A549 treated with Hydrocortisone at 1 μM for 4 hours (cell line): ENCODE data around the gene PCDH11X. TPM values are rescaled to one million over a fixed set of nuclear protein-coding genes. Genes with fewer than 3 reads are reported as not detected.

Experiments
- total RNA-seq: library from RNA; stranded (reverse); fragments of 200-300 nt; extraction: Qiagen RNA extraction; gene quantifications from 5 replicates; pipeline ENCODE4 v1.2.3, GENCODE V29; 2022

PCDH11X gene, protein sequence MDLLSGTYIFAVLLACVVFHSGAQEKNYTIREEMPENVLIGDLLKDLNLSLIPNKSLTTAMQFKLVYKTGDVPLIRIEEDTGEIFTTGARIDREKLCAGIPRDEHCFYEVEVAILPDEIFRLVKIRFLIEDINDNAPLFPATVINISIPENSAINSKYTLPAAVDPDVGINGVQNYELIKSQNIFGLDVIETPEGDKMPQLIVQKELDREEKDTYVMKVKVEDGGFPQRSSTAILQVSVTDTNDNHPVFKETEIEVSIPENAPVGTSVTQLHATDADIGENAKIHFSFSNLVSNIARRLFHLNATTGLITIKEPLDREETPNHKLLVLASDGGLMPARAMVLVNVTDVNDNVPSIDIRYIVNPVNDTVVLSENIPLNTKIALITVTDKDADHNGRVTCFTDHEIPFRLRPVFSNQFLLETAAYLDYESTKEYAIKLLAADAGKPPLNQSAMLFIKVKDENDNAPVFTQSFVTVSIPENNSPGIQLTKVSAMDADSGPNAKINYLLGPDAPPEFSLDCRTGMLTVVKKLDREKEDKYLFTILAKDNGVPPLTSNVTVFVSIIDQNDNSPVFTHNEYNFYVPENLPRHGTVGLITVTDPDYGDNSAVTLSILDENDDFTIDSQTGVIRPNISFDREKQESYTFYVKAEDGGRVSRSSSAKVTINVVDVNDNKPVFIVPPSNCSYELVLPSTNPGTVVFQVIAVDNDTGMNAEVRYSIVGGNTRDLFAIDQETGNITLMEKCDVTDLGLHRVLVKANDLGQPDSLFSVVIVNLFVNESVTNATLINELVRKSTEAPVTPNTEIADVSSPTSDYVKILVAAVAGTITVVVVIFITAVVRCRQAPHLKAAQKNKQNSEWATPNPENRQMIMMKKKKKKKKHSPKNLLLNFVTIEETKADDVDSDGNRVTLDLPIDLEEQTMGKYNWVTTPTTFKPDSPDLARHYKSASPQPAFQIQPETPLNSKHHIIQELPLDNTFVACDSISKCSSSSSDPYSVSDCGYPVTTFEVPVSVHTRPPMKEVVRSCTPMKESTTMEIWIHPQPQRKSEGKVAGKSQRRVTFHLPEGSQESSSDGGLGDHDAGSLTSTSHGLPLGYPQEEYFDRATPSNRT (N-terminal part only)
- total RNA-seq, result not detected in 5 replicates

DNA sequence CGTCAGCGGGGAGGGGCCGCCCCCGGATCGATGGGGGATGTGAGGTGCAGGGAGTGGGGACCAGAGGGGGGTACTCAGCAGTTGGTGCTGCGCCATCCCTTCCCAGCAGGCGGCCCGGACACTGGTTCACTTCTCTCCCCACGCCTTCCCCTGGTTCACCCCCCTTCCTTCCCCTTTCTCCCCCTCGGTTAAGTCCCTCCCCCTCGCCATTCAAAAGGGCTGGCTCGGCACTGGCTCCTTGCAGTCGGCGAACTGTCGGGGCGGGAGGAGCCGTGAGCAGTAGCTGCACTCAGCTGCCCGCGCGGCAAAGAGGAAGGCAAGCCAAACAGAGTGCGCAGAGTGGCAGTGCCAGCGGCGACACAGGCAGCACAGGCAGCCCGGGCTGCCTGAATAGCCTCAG, at the start of gene PCDH11X:
TSS of gene PCDH11X (plus strand) at position 241 of the 400 bp plus-strand sequence. CDS start 56,130 bp downstream, outside the sequence.

